ENCODE data around the gene HRH2.

- no peak for TF ChIP-seq POLR2A (IDR thresholded peaks at IDR 0.05)
- TF ChIP-seq, protein P1, sequence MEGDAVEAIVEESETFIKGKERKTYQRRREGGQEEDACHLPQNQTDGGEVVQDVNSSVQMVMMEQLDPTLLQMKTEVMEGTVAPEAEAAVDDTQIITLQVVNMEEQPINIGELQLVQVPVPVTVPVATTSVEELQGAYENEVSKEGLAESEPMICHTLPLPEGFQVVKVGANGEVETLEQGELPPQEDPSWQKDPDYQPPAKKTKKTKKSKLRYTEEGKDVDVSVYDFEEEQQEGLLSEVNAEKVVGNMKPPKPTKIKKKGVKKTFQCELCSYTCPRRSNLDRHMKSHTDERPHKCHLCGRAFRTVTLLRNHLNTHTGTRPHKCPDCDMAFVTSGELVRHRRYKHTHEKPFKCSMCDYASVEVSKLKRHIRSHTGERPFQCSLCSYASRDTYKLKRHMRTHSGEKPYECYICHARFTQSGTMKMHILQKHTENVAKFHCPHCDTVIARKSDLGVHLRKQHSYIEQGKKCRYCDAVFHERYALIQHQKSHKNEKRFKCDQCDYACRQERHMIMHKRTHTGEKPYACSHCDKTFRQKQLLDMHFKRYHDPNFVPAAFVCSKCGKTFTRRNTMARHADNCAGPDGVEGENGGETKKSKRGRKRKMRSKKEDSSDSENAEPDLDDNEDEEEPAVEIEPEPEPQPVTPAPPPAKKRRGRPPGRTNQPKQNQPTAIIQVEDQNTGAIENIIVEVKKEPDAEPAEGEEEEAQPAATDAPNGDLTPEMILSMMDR (IDR thresholded peaks at IDR 0.05) = no peak
Measured at GRCh38 chr5:175663186-175664184, 5.6 kb downstream of the HRH2 start.
